ENCODE measurements around the gene CCBE1. TPM values are rescaled to one million over a fixed set of nuclear protein-coding genes. Genes with fewer than 3 reads are reported as not detected.

Gene CCBE1
- total and polyA plus RNA-seq, 2 donors (not counting 1 experiment from before 2014, with no cell fraction given): 122 TPM

DNA sequence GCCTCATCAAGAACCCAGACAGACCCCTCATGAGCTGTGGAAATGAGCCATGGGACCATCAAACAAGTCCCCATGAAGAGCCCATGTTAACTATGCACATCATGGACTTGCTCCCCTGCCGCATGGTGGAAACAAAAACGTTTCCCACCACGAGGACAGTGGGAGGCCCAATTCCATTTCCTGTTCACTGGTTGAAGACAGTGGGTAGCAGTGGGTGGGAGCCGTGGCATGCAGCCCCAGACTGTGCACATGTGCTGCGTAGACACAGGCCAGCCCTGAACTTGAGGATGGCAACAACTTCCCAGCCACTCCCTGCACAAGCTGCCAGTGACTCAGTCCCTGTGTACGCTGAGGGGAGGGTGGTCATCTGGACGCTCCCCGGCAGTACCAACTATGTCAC lies 229.7 kb downstream of the CCBE1 start:
- TF ChIP-seq CTCF (conservative IDR thresholded peaks at IDR 0.05 in 1 of 2, IDR thresholded peaks at IDR 0.05 in 1 of 2; ENCODE audit: low read depth in 1 of 2, low read length in 2 of 2) (no peak), EZH2 (IDR thresholded peaks at IDR 0.05; ENCODE audit: low read length, missing control alignments) (no peak)
- H3K4me1 ChIP-seq (ENCODE audit: control insufficient read depth, extremely low read depth, insufficient read depth, low read length): no peaks in the 10 kb centered on the region

DNA sequence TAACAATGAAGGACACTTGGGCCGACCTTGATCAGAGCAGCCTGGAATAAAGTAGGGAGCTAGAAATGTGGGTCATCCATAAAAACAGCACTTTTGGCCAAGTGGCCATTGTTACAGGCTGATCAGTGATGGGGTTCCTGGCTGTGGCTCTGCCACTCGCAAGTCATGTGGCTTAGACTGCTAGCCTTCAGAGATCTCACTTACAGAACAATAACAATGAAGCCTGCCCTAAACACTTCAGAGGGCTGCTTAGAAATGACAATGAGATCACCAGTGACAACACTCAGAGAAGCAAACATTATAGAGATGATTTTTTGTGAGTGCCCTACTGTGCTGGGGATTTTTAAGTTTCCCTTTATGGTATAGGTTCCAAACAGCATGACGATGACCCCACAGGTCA lies 230.2 kb downstream of the CCBE1 start:
- Histone ChIP-seq H3K27ac (ENCODE audit: insufficient read depth, low read length) (no peak overlapping the region), H3K4me2 (ENCODE audit: extremely low read depth, insufficient read depth, low read length) (no peak overlapping the region), H3K4me1 (ENCODE audit: control insufficient read depth, extremely low read depth, insufficient read depth, low read length) (no peaks in the 10 kb centered on the region), H4K20me1 (ENCODE audit: control insufficient read depth, extremely low read depth, insufficient read depth, low read length) (no peaks in the 10 kb centered on the region), H3K27me3 (ENCODE audit: control insufficient read depth, insufficient read depth, low read length) (no peaks in the 10 kb centered on the region), H3K9me3 (ENCODE audit: control insufficient read depth, insufficient read depth, low read depth, low read length) (no peaks in the 10 kb centered on the region), H2AFZ (ENCODE audit: low read length) (no peak overlapping the region), H3K4me3 (replicated peaks in 1 of 4; ENCODE audit: control extremely low read depth in 1 of 4, insufficient read depth in 1 of 4, low read depth in 3 of 4, low read length in 4 of 4) (no peak overlapping the region), H3K79me2 (ENCODE audit: control insufficient read depth, insufficient read depth, low read length) (no peaks in the 10 kb centered on the region), H3K9ac (ENCODE audit: insufficient read depth, low read length) (no peak overlapping the region), H3K36me3 (ENCODE audit: control insufficient read depth, insufficient read depth, low read length) (peaks cover 16% of the 10 kb centered on the region)
- TF ChIP-seq EZH2 (IDR thresholded peaks at IDR 0.05; ENCODE audit: low read length, missing control alignments): no peak
- no peak for TF ChIP-seq CTCF (conservative IDR thresholded peaks at IDR 0.05 in 1 of 2, IDR thresholded peaks at IDR 0.05 in 1 of 2; ENCODE audit: low read depth in 1 of 2, low read length in 2 of 2)
- DNase-seq (ENCODE audit: low read depth in 2 of 2): no peak

More for the DNA sequence above, 229.7 kb downstream of the CCBE1 start:
- Histone ChIP-seq H2AFZ (ENCODE audit: low read length) (no peak overlapping the region), H3K4me2 (ENCODE audit: extremely low read depth, insufficient read depth, low read length) (no peak overlapping the region), H3K9ac (ENCODE audit: insufficient read depth, low read length) (no peak overlapping the region), H3K79me2 (ENCODE audit: control insufficient read depth, insufficient read depth, low read length) (no peaks in the 10 kb centered on the region), H4K20me1 (ENCODE audit: control insufficient read depth, extremely low read depth, insufficient read depth, low read length) (no peaks in the 10 kb centered on the region), H3K27ac (ENCODE audit: insufficient read depth, low read length) (no peak overlapping the region), H3K36me3 (ENCODE audit: control insufficient read depth, insufficient read depth, low read length) (peaks cover 16% of the 10 kb centered on the region), H3K4me3 (replicated peaks in 1 of 4; ENCODE audit: control extremely low read depth in 1 of 4, insufficient read depth in 1 of 4, low read depth in 3 of 4, low read length in 4 of 4) (no peak overlapping the region), H3K27me3 (ENCODE audit: control insufficient read depth, insufficient read depth, low read length) (no peaks in the 10 kb centered on the region), H3K9me3 (ENCODE audit: control insufficient read depth, insufficient read depth, low read depth, low read length) (no peaks in the 10 kb centered on the region)
- no peak for DNase-seq (ENCODE audit: low read depth in 2 of 2)

- DNase-seq (ENCODE audit: low read depth in 2 of 2): no peak
- Histone ChIP-seq H3K4me1 (ENCODE audit: control insufficient read depth, extremely low read depth, insufficient read depth, low read length) (peaks cover 5% of the 10 kb centered on the region), H3K79me2 (ENCODE audit: control insufficient read depth, insufficient read depth, low read length) (no peaks in the 10 kb centered on the region), H4K20me1 (ENCODE audit: control insufficient read depth, extremely low read depth, insufficient read depth, low read length) (no peaks in the 10 kb centered on the region), H3K27me3 (ENCODE audit: control insufficient read depth, insufficient read depth, low read length) (no peaks in the 10 kb centered on the region), H3K27ac (ENCODE audit: insufficient read depth, low read length) (no peak overlapping the region), H3K36me3 (ENCODE audit: control insufficient read depth, insufficient read depth, low read length) (peaks cover 13% of the 10 kb centered on the region), H3K4me3 (replicated peaks in 1 of 4; ENCODE audit: control extremely low read depth in 1 of 4, insufficient read depth in 1 of 4, low read depth in 3 of 4, low read length in 4 of 4) (no peak overlapping the region), H3K9me3 (ENCODE audit: control insufficient read depth, insufficient read depth, low read depth, low read length) (no peaks in the 10 kb centered on the region), H2AFZ (ENCODE audit: low read length) (no peak overlapping the region), H3K9ac (ENCODE audit: insufficient read depth, low read length) (no peak overlapping the region), H3K4me2 (ENCODE audit: extremely low read depth, insufficient read depth, low read length) (no peak overlapping the region)
- TF ChIP-seq EZH2 (IDR thresholded peaks at IDR 0.05; ENCODE audit: low read length, missing control alignments) (no peak), CTCF (conservative IDR thresholded peaks at IDR 0.05 in 1 of 2, IDR thresholded peaks at IDR 0.05 in 1 of 2; ENCODE audit: low read depth in 1 of 2, low read length in 2 of 2) (no peak)
Observed at GRCh38 chr18:59464486-59464885, 232.7 kb downstream of the CCBE1 start.
